T follicular helper cell (primary cell): ENCODE results near the gene PRTFDC1.
"Not testable (repeated sequence)": the region's sequence is repeated elsewhere in the genome, so short reads cannot be mapped to it uniquely, and the experiment has no call there.

ENCODE experiments used
- DNase-seq: peaks from one replicate; pipeline ENCODE4 v3.0.0-alpha.2; 2020; ENCODE audit warnings: low read depth

PRTFDC1 gene

GRCh38 chr10:24843256-24843655 lies 109.2 kb downstream of the PRTFDC1 start:
- DNase-seq, result no peak

DNA sequence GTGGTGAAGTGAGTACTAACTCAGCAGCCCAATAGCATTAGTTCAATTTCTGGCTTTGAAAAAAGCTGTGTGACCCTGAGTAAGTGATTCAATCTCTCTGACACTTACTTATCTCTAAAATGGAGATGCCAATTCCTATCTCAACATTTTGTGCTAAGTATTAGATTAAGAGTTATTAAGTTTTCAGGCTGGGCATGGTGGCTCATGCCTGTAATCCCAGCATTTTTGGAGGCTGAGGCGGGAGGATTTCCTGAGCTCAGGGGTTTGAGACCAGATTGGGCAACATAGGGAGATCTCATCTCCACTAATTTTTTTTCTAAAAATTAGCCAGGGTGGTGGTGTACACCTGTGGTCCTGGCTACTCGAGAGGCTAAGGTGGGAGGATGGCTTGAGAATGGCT lies 109.5 kb downstream of the PRTFDC1 start:
- DNase-seq, result no peak

GRCh38 chr10:24841530-24841929 lies 110.9 kb downstream of the PRTFDC1 start:
- no peak for DNase-seq

GRCh38 chr10:24840784-24841183 lies 111.6 kb downstream of the PRTFDC1 start:
- DNase-seq, result no peak

DNA sequence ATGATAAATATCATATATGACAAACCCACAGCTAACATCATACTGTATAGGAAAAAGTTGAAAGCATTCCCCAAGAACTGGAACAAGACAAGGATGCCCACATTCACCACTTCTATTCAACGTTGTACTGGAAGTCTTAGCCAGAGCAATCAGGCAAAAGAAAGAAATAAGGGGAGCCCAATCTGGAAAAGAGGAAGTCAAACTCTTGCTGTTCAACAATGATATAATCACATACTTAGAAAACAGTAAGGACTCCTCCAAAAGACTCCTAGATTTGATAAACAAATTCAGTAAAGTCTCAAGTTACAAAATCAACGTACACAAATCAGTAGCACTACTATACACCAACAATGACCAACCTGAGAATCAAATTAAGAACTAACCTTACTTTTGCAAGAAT lies 114.6 kb downstream of the PRTFDC1 start:
- not testable (repeated sequence) for DNase-seq

DNA sequence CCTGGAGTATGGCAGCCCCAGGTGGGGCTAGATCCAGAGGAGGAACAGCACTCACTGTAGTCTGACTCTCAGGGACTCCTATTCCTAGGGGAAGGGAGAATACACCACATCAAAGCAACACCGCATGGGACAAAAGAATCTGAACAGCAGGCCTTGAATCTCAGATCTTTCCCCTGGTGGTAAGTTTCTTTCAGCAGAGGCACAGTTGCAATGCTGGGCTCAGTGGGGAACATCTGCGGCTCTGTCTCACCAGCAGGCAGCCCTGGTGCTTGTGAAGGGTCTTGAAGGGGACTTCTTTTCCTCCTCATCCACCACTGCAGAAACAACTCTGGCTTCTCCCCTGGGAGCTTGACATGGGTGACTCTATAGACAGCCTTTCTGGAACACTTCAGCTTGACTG lies 117.5 kb downstream of the PRTFDC1 start:
- DNase-seq, result no peak

GRCh38 chr10:24826009-24826408 lies 126.4 kb downstream of the PRTFDC1 start:
- no peak for DNase-seq

DNA sequence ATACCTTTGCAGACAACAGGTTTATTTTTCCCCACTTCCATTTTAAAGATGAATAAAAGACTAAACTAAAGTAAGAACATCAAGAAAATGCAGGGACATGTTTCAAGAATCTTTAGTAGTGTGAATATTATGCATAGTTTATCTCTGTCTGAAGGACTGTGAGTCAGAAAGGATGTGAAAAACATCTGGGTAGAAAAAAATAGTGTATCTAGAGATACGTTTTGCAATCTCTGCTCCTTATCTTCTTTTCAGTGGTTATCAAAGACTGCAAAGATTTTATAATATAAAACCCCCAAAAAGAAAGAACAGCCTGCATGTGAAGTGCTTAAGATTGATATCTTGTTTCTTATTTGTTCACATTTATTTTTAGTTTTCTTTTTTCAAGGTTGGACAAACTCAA lies 126.9 kb downstream of the PRTFDC1 start:
- DNase-seq, result no peak

- no peak for DNase-seq
These were observed 127.9 kb downstream of the PRTFDC1 start for GRCh38 chr10:24824536-24824935.

DNA sequence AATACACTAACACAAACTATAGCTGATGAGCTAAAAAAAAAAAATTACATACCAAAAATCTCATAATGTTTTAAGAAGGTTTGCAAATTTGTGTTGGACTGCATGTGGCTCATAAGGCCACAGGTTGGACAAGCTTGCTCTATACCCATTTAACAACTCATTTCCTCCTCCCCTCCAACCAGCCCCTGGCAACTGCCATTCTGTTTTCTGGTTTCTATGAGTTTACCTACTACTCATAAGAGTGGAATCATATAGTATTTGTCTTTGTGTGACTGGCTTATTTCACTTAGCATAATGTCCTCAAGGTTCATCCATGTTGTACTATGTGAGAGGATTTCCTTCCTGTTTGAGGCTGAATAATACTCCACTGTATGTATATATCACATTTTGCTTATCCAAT lies 128.3 kb downstream of the PRTFDC1 start:
- no peak for DNase-seq

- DNase-seq, result no peak
These were observed 129.8 kb downstream of the PRTFDC1 start for GRCh38 chr10:24822590-24822989.

- no peak for DNase-seq
These were observed 130.4 kb downstream of the PRTFDC1 start for GRCh38 chr10:24821986-24822385.

- DNase-seq, result no peak
These were observed 135.5 kb downstream of the PRTFDC1 start for GRCh38 chr10:24816868-24817396.

- DNase-seq, result no peak
These were observed 137.7 kb downstream of the PRTFDC1 start for GRCh38 chr10:24814568-24815313.

DNA sequence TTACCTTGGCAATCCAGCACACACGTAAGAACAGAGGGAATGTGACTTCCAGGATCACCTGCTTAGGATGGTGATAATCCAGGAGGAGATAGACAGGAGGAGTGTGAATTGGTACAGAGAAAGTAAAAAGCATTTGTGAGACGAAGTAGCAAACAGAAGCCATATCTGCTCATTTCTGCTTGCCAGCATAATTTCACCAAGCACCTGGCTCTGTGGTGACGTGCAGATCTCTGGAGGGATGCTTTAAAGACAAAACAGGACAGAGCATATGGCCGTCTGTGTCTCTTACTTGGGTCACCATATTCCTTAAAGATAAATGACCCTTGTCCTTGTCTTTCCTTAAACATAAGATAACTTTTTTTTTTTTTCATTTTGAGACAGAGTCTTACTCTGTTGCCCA lies 138.6 kb downstream of the PRTFDC1 start:
- DNase-seq, result no peak

DNA sequence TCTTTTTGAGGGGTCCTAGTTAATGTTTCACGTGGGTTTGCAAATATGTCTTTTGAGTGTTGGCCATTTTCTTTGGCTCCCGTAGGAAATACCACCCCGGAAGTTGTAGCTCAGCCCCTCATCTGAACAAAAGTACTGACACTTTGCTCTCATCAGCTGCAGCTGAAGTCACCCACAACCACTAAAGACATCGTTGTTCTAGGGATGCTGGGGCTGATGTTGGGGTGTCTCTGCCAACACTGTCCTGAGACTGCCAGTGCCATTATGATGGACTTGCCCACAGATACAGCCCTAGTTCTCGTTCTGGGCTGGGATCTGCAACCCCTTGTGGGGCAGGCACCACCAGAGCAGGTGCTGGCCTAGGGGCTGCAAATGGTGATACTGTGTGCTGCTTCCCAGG lies 146.1 kb downstream of the PRTFDC1 start:
- DNase-seq, result no peak

GRCh38 chr10:24804956-24805355 lies 147.4 kb downstream of the PRTFDC1 start:
- DNase-seq, result no peak

GRCh38 chr10:24804392-24804791 lies 148.0 kb downstream of the PRTFDC1 start:
- DNase-seq, result no peak

DNA sequence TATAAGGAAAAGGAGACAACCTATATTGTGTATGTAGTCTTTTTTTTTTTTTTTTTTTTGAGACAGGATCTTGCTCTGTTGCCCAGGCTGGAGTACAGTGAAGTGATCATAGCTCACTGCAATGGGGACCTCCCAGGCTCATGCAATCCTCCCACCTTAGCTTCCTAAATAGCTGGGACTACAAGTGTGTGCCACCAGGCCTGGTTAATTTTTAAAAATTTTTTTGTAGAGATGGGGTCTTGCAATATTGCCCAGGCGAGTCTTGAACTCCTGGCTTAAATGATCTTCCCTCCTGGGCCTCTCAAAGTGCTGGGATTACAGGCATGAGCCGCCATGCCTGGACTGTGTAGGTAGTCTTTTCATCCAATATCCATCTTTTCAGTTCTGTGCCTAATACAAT lies 150.0 kb downstream of the PRTFDC1 start:
- no peak for DNase-seq

GRCh38 chr10:24800861-24801260 lies 151.5 kb downstream of the PRTFDC1 start:
- DNase-seq, result no peak
